EL (cell line): ENCODE results near the gene DCLK2.
A peak's percentile ranks its signal among the peaks of the same experiment; 100 is the strongest.
"Not testable (repeated sequence)": the region's sequence is repeated elsewhere in the genome, so short reads cannot be mapped to it uniquely, and the experiment has no call there.

Experiments
- DNase-seq: peaks from one replicate; pipeline ENCODE4 v3.0.0-alpha.2; 2016

DCLK2 gene

DNA sequence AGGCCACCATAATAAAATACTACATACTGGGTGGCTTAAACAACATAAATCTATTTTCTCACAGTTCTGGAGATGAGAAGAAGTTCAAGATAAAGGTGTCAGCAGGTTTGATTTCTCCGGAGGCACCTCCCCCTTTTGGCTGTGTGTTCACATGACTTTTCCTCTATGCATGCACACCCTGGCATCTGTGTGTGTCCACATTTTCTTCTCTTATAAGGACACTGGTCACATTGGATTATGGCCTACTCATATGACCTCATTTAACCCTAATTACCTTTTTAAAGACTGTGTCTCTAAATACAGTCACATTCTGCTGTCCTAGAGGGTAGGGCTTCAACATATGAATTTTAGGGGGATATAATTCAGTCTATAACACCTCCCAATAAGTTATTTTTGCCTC, 79.8 kb downstream of the DCLK2 start:
- DNase-seq: no peak

DNA sequence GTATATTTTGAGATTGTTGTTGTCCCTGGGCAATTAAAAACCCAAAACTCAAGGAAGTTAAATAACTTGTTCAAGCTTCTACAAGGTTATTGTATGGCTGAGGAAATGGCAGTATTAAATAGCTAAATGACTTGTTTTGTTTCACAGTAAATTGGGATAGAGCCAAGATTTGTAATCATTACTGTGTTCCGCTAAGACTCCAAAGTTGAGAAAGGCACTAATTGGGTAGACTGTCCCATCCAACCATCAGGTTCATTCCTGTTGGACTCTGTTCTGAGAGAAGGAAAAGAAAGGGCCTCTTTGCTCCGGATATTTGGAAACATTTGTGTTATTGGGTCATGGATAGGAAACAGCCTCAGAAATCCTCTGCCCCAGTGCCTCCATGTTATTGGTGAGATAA, 82.2 kb downstream of the DCLK2 start:
- no peak for DNase-seq

DNA sequence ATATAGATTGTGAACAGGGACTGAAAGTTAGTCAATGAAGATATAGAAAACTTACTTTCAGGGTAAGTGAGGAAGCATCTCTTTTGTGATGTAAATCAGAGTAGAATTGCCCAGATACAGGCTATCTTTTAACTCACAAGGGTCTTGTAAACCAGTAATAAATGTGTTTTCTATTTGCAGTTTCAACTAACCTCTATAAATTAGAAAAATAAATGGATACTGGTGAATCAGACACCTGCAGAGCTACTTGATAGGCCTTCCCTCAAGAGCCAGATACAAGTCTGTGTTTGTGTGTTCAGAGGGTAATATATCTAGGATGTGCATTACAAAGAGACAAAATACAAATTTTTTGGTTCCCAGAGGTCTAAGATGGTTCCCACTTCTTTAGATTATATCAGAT, 82.9 kb downstream of the DCLK2 start:
- DNase-seq: no peak

DNA sequence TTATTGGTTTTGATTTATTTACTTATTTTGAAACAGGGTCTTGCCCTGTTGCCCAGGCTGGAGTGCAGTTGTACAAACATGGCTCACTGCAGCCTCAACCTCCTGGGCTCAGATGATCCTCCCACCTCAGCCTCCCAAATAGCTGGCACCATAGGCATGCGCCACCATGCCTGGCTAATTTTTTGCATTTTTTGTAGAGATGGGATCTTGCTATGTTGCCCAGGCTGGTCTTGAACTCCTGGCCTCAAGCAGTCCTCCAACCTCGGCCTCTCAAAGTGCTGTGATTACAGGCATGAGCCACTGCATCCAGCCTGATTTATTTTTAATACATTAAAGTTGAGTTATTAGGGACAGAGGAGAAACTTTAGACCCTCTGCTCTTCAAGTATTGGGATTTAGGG, 83.8 kb downstream of the DCLK2 start:
- not testable (repeated sequence) for DNase-seq

DNA sequence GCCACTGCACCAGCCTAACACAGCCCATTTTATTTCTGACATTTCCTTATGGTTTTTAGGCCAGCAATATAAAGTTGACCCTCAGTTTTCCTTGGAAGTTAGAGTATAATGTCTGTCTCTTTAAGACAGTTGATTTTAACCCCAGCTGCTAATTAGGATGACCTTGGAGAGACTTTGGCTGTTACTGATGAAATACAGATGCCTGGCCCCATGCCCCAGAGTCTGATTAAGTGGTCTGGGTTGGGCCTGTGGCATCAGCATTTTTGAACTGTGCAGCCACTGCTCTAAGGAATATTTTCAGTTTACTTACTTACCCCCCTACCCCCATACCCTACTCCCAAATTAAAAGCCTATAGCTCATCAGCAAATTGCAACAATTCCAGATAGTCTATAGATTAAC, 85.8 kb downstream of the DCLK2 start:
- peak; percentile 36 for DNase-seq

DNA sequence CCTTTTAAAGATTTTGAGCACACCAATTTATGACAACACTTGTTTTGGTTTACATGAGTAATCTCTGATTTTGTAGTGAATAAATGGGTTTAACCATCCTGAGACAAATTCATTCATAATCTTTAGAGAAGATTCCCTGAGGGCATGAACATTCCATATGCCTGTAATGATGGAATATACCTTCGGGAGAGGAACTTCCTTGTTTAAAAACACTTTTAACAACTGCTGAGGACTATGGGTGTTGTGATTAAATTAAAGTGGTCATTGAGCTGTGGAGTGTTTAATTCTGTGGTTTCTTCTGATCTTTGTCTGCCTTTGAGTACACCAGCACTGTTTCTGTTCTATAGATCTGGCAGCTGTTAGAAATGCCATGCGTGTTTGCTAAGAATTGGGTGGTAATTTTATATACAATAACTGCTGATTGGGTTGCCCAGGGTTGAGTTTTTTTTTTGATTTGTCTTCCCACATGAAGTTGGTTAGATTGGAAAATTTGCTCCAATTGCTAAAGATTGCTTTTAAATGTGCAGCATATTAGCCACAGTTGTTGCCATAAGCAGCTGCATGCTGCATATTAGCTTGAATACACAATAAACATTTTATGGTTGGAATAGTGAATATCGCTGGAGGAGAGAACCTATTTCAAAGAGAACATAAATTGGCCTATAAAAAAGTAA, 86.8 kb downstream of the DCLK2 start:
- DNase-seq: peak; percentile 60

DNA sequence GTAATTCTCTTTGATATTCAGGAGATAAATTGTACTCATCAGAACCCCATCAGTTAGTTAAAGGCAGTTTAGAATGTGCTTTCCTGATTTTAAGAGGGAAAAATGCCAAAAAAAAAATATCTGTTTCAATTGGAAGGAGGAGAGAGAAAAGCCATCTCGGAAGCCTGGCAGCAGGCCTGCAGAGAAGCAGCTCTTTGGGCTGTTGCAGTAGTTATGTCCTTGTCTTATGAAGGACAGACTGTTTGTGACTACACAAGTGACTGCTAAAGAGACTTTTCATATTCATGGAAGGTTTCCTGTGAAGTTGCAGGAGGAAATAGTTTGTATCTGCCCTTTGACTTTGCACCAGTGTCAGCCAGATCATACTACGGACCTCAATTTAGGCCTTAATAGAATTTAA, 88.8 kb downstream of the DCLK2 start:
- DNase-seq: no peak

DNA sequence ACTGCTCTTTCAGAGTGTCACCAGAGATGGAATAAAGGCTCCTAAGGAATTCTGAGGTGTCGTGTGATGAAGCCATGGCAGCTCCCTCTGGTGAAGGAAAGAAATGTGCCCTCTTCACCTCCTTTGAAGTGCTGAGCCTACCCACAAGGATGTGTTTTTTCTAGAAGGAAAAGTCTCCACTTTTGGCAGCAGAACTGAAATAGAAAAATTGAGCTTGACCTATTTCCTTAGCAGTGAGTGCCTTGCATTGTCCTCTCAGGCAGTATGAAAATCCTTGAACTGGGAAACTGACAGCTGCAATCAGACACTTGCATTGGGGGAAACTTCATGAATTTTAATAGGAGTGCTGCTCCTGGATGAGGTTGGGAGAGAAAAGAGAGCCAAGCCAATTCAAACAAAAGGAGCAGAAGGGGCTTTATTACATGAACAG, 95.2 kb downstream of the DCLK2 start:
- peak; percentile 31 for DNase-seq

DNA sequence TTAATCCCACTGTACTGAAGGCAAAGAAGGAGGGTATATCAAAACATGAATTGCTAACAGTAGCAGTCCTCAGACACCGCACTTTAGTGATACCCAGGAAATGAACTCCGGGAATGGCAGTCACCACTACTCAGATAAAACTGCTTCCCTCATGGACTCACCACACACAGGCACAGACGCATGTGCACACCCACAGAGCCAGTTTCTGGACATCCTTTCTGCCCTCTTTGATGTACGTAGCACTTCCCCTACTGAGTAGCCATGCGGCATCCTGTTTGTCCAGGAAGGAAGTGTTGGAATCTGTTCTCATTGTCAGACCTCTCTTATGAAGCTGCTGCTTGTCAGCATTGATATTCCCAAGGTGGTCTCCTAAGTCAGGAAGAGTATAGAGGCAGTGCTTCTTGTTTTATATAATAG, 95.7 kb downstream of the DCLK2 start:
- no peak for DNase-seq

DNA sequence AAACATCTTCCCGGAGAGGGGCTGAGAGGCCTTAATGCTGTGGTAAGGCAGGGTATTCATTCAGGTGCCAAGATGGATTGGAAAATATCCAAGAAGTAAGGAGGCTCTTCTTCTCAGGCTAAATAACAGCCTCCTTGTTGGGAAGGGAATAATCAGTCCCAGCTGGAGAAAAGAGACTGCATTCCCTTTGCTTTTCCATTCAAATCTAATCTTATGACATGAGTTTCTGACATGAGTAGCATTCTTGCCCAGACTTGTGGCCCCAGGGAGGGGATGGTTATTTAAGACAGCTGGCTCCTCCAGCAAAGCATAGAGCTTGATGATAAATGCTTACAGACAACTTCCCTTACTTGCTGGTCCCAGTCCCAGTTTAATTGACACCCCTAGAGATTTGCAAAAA, 98.3 kb downstream of the DCLK2 start:
- peak; percentile 68 for DNase-seq

DNA sequence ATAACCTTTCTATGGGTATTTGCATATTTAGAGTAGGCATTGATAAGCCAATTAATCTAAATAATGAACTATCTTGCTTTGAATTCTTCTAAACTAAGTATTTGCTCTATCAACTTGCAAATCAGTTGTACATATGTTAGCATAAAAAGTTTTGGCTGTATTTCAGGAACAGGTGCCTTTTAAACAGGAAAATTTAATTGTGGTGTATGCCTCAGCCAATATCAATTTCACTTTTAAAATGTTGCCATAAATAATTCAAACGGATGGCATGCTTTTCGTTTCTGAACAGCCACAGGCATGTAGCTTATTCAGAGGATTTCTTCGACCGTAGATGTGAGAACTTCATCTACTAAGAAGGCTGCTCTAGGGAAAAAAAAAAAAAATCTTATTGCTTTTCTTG, 99.9 kb downstream of the DCLK2 start:
- peak; percentile 52 for DNase-seq

DNA sequence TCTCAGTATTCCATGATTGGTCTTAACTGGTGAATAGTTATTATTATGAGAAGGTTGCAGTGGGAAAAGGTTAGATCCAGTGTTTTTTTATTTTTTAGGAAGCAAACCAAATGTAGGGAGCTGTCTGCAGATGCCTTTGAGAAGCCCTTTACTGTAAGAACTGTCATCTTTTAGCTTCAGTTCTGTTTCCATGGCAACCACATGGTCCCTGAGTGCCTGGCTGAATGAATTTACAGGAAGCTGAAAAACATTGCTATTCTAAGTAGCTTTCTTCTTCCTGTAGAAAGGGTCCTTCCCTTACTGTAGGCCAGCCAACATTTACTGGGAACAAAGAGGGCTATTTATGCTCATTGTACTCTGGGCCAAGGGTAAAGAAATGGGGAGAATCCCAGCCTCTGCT, 103.3 kb downstream of the DCLK2 start:
- DNase-seq: peak; percentile 34

DNA sequence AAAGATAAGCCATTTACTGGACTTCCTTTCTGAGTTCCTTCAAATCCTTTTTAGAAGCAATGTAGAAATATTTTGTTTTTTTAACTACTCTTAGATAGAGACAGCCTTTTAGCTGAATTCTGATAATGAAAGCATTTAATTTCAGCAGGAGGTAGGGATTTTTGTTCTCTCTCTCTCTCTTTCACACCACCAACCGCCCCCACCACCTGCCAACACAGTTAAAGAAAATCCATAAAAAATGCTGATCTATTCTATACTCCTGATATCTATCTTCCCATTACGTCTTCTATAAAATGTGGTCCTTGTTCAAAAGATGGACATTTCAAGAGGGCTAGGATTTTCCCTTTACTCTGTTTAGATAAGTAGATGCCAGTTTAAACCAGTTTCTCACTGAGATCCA, 104.5 kb downstream of the DCLK2 start:
- no peak for DNase-seq

DNA sequence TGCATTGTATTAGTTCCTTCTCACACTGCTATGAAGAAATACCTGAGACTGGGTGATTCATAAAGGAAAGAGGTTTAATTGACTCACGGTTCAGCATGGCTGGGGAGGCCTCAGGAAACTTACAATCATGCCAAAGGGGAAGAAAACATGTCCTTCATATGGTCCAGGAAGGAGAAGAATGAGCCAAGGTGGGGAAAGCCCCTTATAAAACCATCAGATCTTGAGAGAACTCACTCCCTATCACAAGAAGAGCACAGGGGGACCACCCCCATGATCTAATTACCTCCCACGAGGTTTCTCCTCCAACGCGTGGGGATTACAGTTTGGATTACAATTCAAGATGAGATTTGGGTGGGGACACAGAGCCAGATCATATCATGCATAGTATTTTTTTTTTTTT, 106.8 kb downstream of the DCLK2 start:
- DNase-seq: not testable (repeated sequence)

DNA sequence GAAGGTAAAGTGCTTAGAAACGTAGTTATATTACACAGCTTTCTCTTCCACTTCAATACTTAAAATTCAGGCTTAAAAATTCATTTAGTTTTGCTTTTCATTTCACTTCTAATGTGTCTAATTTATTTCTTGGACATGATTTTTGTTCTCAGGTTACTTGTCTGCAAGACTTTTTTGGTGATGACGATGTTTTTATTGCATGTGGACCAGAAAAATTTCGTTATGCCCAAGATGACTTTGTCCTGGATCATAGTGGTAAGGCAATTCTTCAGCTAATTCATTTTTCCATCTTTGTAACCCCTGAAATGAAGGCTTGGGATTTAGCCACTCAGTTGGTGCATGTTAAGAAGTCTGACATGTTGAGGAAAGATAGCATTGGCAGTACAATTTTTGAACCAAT, 114.7 kb downstream of the DCLK2 start:
- DNase-seq: no peak

DNA sequence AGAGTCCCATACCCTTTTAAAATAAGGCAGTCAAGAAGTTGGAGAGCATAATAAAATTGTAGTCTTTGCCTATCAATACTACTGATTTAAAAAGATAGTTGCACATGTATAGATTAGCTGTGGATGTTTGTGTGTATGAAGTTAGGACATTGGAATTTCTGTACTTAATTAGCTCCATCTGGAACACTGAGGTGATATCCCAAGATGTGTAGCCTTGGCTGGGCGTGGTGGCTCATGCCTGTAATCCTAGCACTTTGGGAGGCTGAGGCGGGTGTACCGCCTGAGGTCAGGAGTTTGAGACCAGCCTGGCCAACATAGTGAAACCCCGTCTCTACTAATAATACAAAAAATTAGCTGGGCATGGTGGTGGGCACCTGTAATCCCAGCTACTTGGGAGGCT, 119.0 kb downstream of the DCLK2 start:
- DNase-seq: not testable (repeated sequence)

DNA sequence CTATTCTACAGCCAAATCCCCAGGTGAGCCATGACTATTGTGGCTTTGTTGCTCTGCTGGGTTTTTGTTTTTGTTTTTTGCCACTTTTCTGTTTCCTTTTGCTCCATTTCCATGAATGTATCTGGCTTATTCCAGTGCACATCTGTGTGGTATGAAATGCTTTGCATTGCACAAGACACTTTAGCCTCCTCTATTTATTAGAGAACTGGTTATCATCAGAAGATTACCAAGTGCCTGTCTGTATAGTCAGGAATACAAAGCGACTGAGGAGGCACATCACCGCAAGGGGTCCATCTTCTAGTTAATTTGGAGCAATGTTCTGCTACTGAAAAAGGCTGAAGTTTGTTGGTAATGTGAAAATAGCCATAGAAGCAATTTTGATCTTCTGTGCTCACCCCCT, 120.8 kb downstream of the DCLK2 start:
- DNase-seq: no peak

DNA sequence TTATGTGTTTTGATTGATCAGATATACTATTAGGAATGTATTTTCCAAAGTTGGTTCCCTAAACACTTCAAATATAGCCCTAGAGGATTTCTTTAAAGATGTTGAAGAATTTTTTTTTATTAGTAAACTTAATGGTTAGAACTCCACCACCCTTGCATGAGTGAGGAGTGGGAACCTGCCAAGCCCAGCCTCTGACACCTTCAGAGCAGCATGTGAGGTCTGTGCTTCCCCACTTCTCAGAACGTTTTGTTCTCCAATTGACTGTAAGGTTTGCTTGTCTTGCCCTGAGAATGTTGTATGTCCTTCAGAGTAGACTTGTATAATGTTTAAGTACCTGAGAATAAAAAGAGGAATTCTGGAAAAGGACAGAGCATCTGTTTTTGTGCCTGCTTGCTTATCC, 126.8 kb downstream of the DCLK2 start:
- DNase-seq: no peak

DNA sequence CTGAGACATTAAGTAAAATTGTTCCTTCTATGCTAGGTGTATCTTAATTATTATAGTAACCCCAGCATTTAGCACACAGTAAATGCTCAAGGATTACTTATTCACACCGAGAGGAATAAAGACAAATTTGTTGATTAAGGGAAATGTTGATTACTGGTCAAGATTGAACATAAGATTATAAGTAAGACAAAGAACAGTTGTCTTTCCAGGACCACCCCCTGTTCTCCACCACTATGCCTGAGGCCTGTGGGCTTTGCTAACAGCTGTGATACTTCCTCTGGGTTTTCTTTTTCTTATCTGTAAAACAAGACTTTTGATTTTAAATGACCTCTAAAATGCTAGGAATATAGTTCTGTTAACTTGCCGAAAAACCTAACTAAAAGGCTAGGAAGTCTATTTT, 128.0 kb downstream of the DCLK2 start:
- DNase-seq: no peak

DNA sequence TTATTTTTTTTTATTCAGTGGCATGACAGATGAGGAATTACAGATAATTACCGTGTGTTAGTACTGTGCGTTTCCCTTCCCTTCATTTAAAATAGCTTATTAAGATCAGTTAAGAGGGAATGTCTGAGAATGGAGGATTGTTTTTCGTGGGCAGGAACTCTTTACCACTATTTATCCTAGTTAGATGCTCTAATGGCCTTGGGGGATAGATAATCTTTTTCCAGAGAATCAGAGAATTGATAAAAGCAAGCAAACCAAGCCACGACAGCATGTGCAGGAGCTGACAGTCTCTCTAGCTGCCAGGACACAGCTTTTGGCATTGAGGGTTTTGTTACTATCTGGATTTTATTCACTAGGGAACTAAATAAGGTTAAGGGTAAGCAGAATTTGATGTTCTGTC, 128.7 kb downstream of the DCLK2 start:
- DNase-seq: no peak

DNA sequence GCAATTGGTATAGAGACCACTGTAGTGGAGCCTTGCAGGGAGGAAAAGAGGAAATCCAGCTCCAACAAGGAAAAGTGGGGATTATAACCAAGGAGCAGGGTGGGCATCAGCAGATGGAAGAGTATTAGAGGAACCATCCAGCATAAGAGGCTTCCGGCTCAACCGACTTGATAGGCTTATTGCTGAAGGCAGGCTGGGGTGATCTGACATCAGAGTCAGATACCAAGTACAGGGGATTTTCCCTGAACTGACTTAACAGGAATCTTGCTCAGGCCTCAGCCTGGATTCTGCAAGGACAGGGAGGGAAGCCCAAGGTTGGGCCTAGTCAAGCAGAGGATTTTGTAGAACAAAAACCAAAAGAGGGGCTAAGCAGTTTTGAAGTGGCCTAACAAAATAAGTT, 129.6 kb downstream of the DCLK2 start:
- no peak for DNase-seq

DNA sequence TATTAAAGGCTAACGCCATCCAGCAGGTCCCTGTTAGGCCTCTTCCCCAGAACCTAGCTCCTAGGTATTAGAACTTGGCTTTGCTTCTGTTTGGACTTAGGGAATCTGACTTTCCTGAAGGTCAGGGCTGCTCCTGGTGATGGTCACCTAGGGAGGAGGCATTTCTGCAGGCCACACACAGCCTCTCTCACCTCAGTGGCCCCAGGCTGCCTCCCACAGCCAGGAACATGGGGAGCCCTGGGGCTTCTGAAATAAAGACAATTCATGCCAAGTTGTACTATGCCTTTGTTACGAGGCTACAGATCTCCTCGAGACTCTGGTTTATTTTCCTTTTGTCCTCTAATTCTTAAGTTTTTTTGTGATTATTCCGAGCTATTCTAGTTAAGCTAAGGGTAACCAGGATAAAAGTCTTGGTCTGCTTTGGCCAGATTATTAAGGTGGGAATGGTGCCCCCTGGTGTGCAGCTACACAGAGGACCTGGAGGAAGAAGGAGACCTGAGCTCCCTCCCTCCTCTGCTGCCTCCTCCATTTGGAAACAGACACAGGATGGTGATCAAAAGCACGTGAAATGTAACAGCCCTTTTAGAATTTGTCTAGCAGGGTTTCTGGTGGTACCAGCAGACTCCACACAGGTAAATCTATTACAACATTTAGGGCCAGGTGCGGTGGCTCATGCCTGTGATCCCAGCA, 131.0 kb downstream of the DCLK2 start:
- peak; percentile 61 for DNase-seq

DNA sequence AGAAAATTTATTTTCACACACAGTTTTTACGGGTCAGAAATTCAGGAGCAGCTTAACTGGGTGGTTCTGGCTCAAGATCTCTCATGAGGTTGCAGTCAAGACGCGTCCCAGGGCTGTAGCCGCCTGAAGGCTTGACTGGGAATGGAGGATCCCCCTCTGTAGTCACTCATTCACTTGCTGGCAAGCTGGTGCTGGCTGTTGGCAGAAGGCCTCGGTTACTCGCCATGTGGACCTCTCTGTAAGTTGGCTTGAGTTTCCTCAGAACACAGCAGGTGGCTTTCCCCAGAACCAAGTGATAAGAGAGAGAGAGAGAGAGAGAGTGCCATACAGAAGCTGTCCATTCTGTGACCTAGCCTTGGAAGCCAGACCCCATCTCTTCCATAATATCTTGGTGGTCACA, 132.8 kb downstream of the DCLK2 start:
- DNase-seq: peak; percentile 43

DNA sequence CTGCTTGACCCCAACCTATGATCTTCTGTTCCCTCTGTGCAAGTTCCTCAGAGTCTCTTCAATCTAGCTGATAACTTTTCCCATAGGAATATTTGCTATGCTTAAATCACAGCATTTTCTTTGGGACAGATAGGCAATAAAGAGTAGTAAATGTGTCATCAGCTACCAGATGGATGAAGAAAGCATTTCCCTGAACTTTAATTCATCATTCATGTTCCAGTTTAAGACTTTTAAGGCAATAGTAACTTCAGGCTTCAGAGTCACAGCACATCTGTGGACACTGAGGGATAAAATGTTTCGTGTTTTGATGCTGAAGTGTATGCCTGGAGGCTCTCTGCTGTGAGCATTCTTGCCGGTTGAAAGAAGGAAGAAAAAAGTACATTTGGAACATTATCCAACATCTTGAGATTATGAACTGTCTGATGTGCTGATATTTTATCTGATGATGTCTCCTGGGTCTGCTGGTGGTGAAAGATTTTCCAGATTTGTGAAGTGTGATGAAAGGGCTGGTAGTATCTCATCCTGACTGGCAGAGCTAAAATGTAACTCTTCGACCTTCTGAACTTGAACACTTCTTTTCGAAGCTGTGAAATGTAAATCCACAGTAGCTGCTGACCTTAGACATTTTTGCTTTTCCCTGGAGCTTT, 133.7 kb downstream of the DCLK2 start:
- peak; percentile 80 for DNase-seq
